ENCODE results near the gene BANK1.

The BANK1 gene

GRCh38 chr4:101933855-101934254 lies 143.3 kb downstream of the BANK1 start:
- Histone ChIP-seq H3K27me3 (ENCODE audit: insufficient read depth, poor library complexity, severe bottlenecking) (no peaks in the 10 kb centered on the region), H3K4me3 (replicated peaks; ENCODE audit: insufficient read depth, low read length) (no peak overlapping the region), H3K27ac (replicated peaks) (no peak overlapping the region)
- no peak for DNase-seq (ENCODE audit: low read depth in 1 of 2, low spot score in 1 of 2)
- no peak for TF ChIP-seq GABPA (IDR thresholded peaks at IDR 0.05; ENCODE audit: low read depth)
- TF ChIP-seq SPI1 (IDR thresholded peaks at IDR 0.05; ENCODE audit: borderline replicate concordance, low read depth), result no peak
- no peak for TF ChIP-seq POLR2AphosphoS5 (IDR thresholded peaks at IDR 0.05; ENCODE audit: low read depth)
- no peak for TF ChIP-seq CTCF (IDR thresholded peaks at IDR 0.05; ENCODE audit: insufficient read depth, low read length)
- no peak for TF ChIP-seq REST (IDR thresholded peaks at IDR 0.05; ENCODE audit: insufficient replicate concordance, low read depth)

- no peaks in the 10 kb centered on the region for H3K27me3 ChIP-seq (ENCODE audit: insufficient read depth, poor library complexity, severe bottlenecking)
- H3K27ac ChIP-seq (replicated peaks), result no peak overlapping the region
- DNase-seq (ENCODE audit: low read depth in 1 of 2, low spot score in 1 of 2), result no peak
- H3K4me3 ChIP-seq (replicated peaks; ENCODE audit: insufficient read depth, low read length), result no peak overlapping the region
- TF ChIP-seq SPI1 (IDR thresholded peaks at IDR 0.05; ENCODE audit: borderline replicate concordance, low read depth), result no peak
- TF ChIP-seq POLR2AphosphoS5 (IDR thresholded peaks at IDR 0.05; ENCODE audit: low read depth), result no peak
- TF ChIP-seq GABPA (IDR thresholded peaks at IDR 0.05; ENCODE audit: low read depth), result no peak
- TF ChIP-seq CTCF (IDR thresholded peaks at IDR 0.05; ENCODE audit: insufficient read depth, low read length), result no peak
- no peak for TF ChIP-seq REST (IDR thresholded peaks at IDR 0.05; ENCODE audit: insufficient replicate concordance, low read depth)
Measured at GRCh38 chr4:101938836-101939235, 148.3 kb downstream of the BANK1 start.

DNA sequence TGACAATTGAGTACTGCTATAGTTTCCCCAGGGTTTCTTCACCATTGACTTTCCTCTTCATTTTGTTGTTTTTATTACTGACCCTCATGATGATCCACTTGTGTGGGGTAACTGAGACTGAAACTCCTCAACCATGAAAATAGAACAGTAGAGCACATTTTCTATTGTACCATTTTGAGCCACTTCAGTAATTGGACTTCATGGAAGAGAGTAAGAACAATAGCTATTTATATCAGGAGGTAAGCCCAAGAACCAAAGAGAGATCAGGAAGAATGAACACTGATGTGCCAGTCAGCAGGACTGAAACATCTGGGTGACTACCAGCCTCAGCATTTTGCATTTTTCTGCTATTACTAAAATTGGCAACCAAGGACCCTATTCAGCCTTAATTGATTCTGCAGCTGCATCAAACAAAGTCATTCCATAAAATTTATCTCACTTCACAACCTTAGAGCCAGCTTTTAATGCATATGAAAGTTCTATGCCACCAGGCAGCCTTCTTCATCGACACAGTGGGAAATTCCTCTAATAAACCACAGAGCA lies 151.4 kb downstream of the BANK1 start:
- no peaks in the 10 kb centered on the region for H3K27me3 ChIP-seq (ENCODE audit: insufficient read depth, poor library complexity, severe bottlenecking)
- no peak overlapping the region for H3K27ac ChIP-seq (replicated peaks)
- no peak overlapping the region for H3K4me3 ChIP-seq (replicated peaks; ENCODE audit: insufficient read depth, low read length)
- no peak for DNase-seq (ENCODE audit: low read depth in 1 of 2, low spot score in 1 of 2)
- TF ChIP-seq GABPA (IDR thresholded peaks at IDR 0.05; ENCODE audit: low read depth) (no peak), REST (IDR thresholded peaks at IDR 0.05; ENCODE audit: insufficient replicate concordance, low read depth) (no peak), POLR2AphosphoS5 (IDR thresholded peaks at IDR 0.05; ENCODE audit: low read depth) (no peak), CTCF (IDR thresholded peaks at IDR 0.05; ENCODE audit: insufficient read depth, low read length) (no peak), SPI1 (IDR thresholded peaks at IDR 0.05; ENCODE audit: borderline replicate concordance, low read depth) (no peak)

Measured in HL-60 (cell line).